HepG2 (cell line): ENCODE results near the gene MVP. TPM values are rescaled to one million over a fixed set of nuclear protein-coding genes. Genes with fewer than 3 reads are reported as not detected.
A peak's percentile ranks its signal among the peaks of the same experiment; 100 is the strongest.

Source experiments
- ATAC-seq: fragments of 200-7000 bp; cut with Tn5 transposase; 3 replicates; pipeline ENCODE4 v1.9.1; 2020; ENCODE audit warnings: mild to moderate bottlenecking, moderate library complexity
- BruUV-seq: library from RNA; stranded (reverse); fragments of 400-500 nt; replicated peaks from 2 replicates; lab custom pipeline; 2021; lab: Mats Ljungman, UMichigan
- CTCF ChIA-PET: fragments of 300-600 bp; formaldehyde crosslinking; extraction: SDS; loops from one replicate; lab custom pipeline; 2021; ENCODE audit warnings: low total read pairs, inconsistent platforms, low intra/inter-chr PET ratio; lab: Yijun Ruan, JAX
- POLR2A ChIA-PET: fragments of 350-600 bp; sonication (Branson Sonifier 250); formaldehyde crosslinking; loops from one replicate; lab custom pipeline; 2020; ENCODE audit warnings: antibody characterized with exemption, inconsistent platforms; lab: Yijun Ruan, JAX
- DNase-seq: peaks from one replicate; pipeline ENCODE4 v3.0.0-alpha.2; 2015; ENCODE audit warnings: low spot score
- FAIRE-seq: peaks from 3 replicates; lab custom pipeline; 2011; peaks lifted over from hg19 to GRCh38; lab: Jason Lieb, UNC
- H2AFZ ChIP-seq: one replicate; pipeline ENCODE4 v1.6.1; 2011; ENCODE audit warnings: low read length, inconsistent platforms
- H3K27ac ChIP-seq: fragments of 300-600 bp; 3 replicates; pipeline ENCODE4 v1.8.0; 2011; ENCODE audit warnings: mixed run types, mild to moderate bottlenecking, mixed read lengths, low read length, inconsistent platforms; ENCODE audit not compliant: insufficient read depth; ENCODE audit errors: extremely low read length
- H3K27me3 ChIP-seq, 2 experiments: fragments of 200-600 bp in 1 of 2; 2 replicates in 1 of 2; 3 replicates in 1 of 2; pipeline versions ENCODE4 v1.6.0 to v1.8.0; 2011; ENCODE audit warnings: low read length in 2 of 2, mild to moderate bottlenecking in 2 of 2, moderate library complexity in 2 of 2, inconsistent platforms in 1 of 2; ENCODE audit not compliant: insufficient read depth in 2 of 2, control insufficient read depth in 1 of 2
- H3K36me3 ChIP-seq, 2 experiments: fragments of 200-600 bp in 1 of 2; replicated peaks in 1 of 2; 2 replicates in 1 of 2; 3 replicates in 1 of 2; pipeline versions ENCODE4 v1.5.1 to v1.8.0; 2011; ENCODE audit warnings: low read length in 2 of 2, inconsistent platforms in 1 of 2; ENCODE audit not compliant: insufficient read depth in 2 of 2, control insufficient read depth in 1 of 2
- H3K4me1 ChIP-seq: 2 replicates; pipeline ENCODE4 v1.5.1; 2012; ENCODE audit warnings: low read length, inconsistent platforms; ENCODE audit not compliant: insufficient read depth
- H3K4me2 ChIP-seq: 2 replicates; pipeline ENCODE4 v1.6.0; 2011; ENCODE audit warnings: low read depth, low read length, inconsistent platforms
- H3K4me3 ChIP-seq, 3 experiments: fragments of 200-600 bp in 1 of 3; sonication (generic), shearing (Covaris generic) in 1 of 3; replicated peaks in 1 of 3; 2 replicates each; pipeline ENCODE4 v1.5.1; 2011 to 2016; ENCODE audit warnings: low read length in 3 of 3, inconsistent platforms in 2 of 3, low read depth in 2 of 3, mild to moderate bottlenecking in 2 of 3, control low read depth in 1 of 3, mixed read lengths in 1 of 3; ENCODE audit not compliant: insufficient read depth in 1 of 3
- H3K79me2 ChIP-seq: one replicate; pipeline ENCODE4 v1.6.1; 2011; ENCODE audit warnings: low read length, inconsistent platforms; ENCODE audit not compliant: insufficient read depth
- H3K9ac ChIP-seq: 2 replicates; pipeline ENCODE4 v1.6.0; 2011; ENCODE audit warnings: mild to moderate bottlenecking, low read depth, low read length, inconsistent platforms; ENCODE audit not compliant: insufficient read depth
- H3K9me3 ChIP-seq: 2 replicates; pipeline ENCODE4 v1.5.1; 2012; ENCODE audit warnings: mild to moderate bottlenecking, low read length
- H4K20me1 ChIP-seq: 2 replicates; pipeline ENCODE4 v1.6.0; 2011; ENCODE audit warnings: inconsistent platforms, mild to moderate bottlenecking, low read length, moderate library complexity; ENCODE audit not compliant: insufficient read depth
- ARID4A ChIP-seq: sonication (generic); formaldehyde crosslinking; IDR thresholded peaks from 2 replicates; pipeline ENCODE4 v1.5.0; 2020; ENCODE audit warnings: mild to moderate bottlenecking, missing genetic modification reagents, borderline replicate concordance
- GFI1 ChIP-seq: sonication (generic); formaldehyde crosslinking; IDR thresholded peaks from 2 replicates; pipeline ENCODE4 v1.5.0; 2020; ENCODE audit warnings: missing genetic modification reagents, mild to moderate bottlenecking, borderline replicate concordance
- GTF3A ChIP-seq: sonication (generic); formaldehyde crosslinking; conservative IDR thresholded peaks from 2 replicates; pipeline ENCODE4 v1.4.0; 2020; ENCODE audit warnings: mild to moderate bottlenecking, missing genetic modification reagents
- HIVEP1 ChIP-seq: sonication (generic); formaldehyde crosslinking; IDR thresholded peaks from 2 replicates; pipeline ENCODE4 v1.4.0; 2020; ENCODE audit warnings: mild to moderate bottlenecking, missing genetic modification reagents
- MEIS2 ChIP-seq: sonication (generic); formaldehyde crosslinking; IDR thresholded peaks from 2 replicates; pipeline ENCODE4 v1.9.0; 2021; ENCODE audit warnings: mild to moderate bottlenecking, missing genetic modification reagents
- MTERF4 ChIP-seq: sonication (generic); formaldehyde crosslinking; IDR thresholded peaks from 2 replicates; pipeline ENCODE4 v1.8.0; 2023; ENCODE audit warnings: mild to moderate bottlenecking, missing genetic modification reagents
- RFXANK ChIP-seq: IDR thresholded peaks from 2 replicates; pipeline ENCODE4 v1.6.1; 2016
- ZKSCAN1 ChIP-seq: fragments of 150-350 bp; IDR thresholded peaks from 2 replicates; pipeline ENCODE4 v1.6.1; 2014; ENCODE audit warnings: low read length
- ZNF225 ChIP-seq: sonication (generic); formaldehyde crosslinking; IDR thresholded peaks from 2 replicates; pipeline ENCODE4 v1.4.0; 2020; ENCODE audit warnings: mild to moderate bottlenecking, missing genetic modification reagents
- ZNF354B ChIP-seq: sonication (generic); formaldehyde crosslinking; IDR thresholded peaks from 2 replicates; pipeline ENCODE4 v1.8.0; 2022; ENCODE audit warnings: mild to moderate bottlenecking, missing genetic modification reagents
- ZNF468 ChIP-seq: sonication (generic); formaldehyde crosslinking; IDR thresholded peaks from 2 replicates; pipeline ENCODE4 v1.8.0; 2022; ENCODE audit warnings: mild to moderate bottlenecking, moderate library complexity, missing genetic modification reagents
- ZNF746 ChIP-seq: sonication (generic); formaldehyde crosslinking; IDR thresholded peaks from 2 replicates; pipeline ENCODE4 v1.8.0; 2022; ENCODE audit warnings: mild to moderate bottlenecking, missing genetic modification reagents
- WGBS: methylation state at CpG from one replicate; pipeline ENCODE4 v1.1.6; 2017; ENCODE audit warnings: low lambda C conversion rate; 5-methylcytosine and 5-hydroxymethylcytosine counted together
- in situ Hi-C: cut with HindIII; loops from 2 replicates; pipeline ENCODE4 v1.10.0; 2017; ENCODE audit warnings: low pct_unique_long_range_greater_than_20kb; ENCODE audit not compliant: extremely low pct_ligation_motif_present
- intact Hi-C: fragments of 100-400 bp; cut with micrococcal nuclease; formaldehyde crosslinking; loops from one replicate; pipeline ENCODE4 v1.10.0; 2022; ENCODE audit not compliant: unreplicated experiment
- polyA plus RNA-seq, 8 experiments: library from polyadenylated mRNA; depleted of rRNA in 3 of 8; stranded (reverse) in 7 of 8; unstranded in 1 of 8; fragments of >200 nt; fragmentation: Illumina TruSeq in 4 of 8; extraction: Trizol in 4 of 8; gene quantifications; 2 replicates each; pipeline versions ENCODE4 v1.2.1 to v1.2.3, GENCODE V29; 2011 to 2016; ENCODE audit warnings: low read depth in 4 of 8, missing spikeins in 1 of 8, mixed read lengths in 1 of 8; ENCODE audit not compliant: insufficient read depth in 1 of 8
- total RNA-seq, 5 experiments: library from RNA; depleted of rRNA; stranded (reverse); fragments of >200 nt; fragmentation: Illumina TruSeq; extraction: Trizol; gene quantifications; 2 replicates each; pipeline ENCODE4 v1.2.3, GENCODE V29; 2016; ENCODE audit warnings: low read depth in 1 of 5

Gene MVP
- total and polyA plus RNA-seq, 2 of the 13 experiments (the other 11 are each of a cell fraction or from before 2014, with no cell fraction given), result 22.9 to 43.5 TPM

GRCh38 chr16:29862383-29862883 is 42.2 kb downstream of the MVP start (continued):
- no peak for TF ChIP-seq ARID4A
- no peak for TF ChIP-seq ZKSCAN1
- TF ChIP-seq MTERF4 (CRISPR knock-in tag), result 0 out of 2 replicates have a peak, but pooled peaks have one; percentile 7
- TF ChIP-seq ZNF354B (CRISPR knock-in tag), result peak; percentile 86; the same call in 1 of the 2 replicates

- peak within 1 kb of the TSS; percentile 95 for H2AFZ ChIP-seq
- H4K20me1 ChIP-seq, result no peaks in the 10 kb centered on the region; the same call in 1 of the 2 replicates
- ChIA-PET CTCF (interaction anchor here (0.7 to 0.9 kb wide), 2 partner anchors 142 to 161 kb away, joined by 3 read pairs; no protein-coding TSS in a partner anchor), POLR2A (interaction anchor here (0.8 to 4.1 kb wide), 17 partner anchors 8 to 202 kb away, joined by 3 to 29 read pairs (median 7); partner anchors contain the start of genes ALDOA, ASPHD1, KCTD13 and MVP)
- peaks cover 6 to 13% of the 10 kb centered on the region in 2 experiments; a peak in 4 of 5 replicates for H3K36me3 ChIP-seq
- TSS peak; percentile 77 for BruUV-seq
- intact Hi-C loops, result loop anchor here (1.0 to 5.0 kb wide), 4 partner anchors 30 to 99 kb away; partner anchors contain the start of genes ASPHD1 and TMEM219
- ATAC-seq (peak; percentile 94), DNase-seq (peak; percentile 97), FAIRE-seq (peak; percentile 95)
- 0% methylated on average over 30 of the region's 57 CpGs for WGBS
- peak within 1 kb of the TSS; percentile 93 for H3K9ac ChIP-seq
- H3K27ac ChIP-seq, result peak within 1 kb of the TSS; percentile 97
- in situ Hi-C loops, result loop anchor here (10.0 kb wide), 1 partner anchor 142 kb away; no protein-coding TSS in a partner anchor
- peaks cover 13% of the 10 kb centered on the region for H3K79me2 ChIP-seq
- no peaks in the 10 kb centered on the region; a peak in 1 of 5 replicates for H3K27me3 ChIP-seq
- peak within 1 kb of the TSS; percentile 91 for H3K4me2 ChIP-seq
- H3K9me3 ChIP-seq, result no peaks in the 10 kb centered on the region
- peaks cover 37% of the 10 kb centered on the region for H3K4me1 ChIP-seq
- peak within 1 kb of the TSS; percentile 85 to 95 (median 88) for H3K4me3 ChIP-seq
- TF ChIP-seq ZNF746 (CRISPR knock-in tag), result 0 out of 2 replicates have a peak, but pooled peaks have one; percentile 69
- peak; percentile 72; the same call in 1 of the 2 replicates for TF ChIP-seq MEIS2
- TF ChIP-seq GTF3A, result no peak
- TF ChIP-seq ZNF225, result no peak; the same call in 1 of the 2 replicates
- 0 out of 2 replicates have a peak, but pooled peaks have one; percentile 57 for TF ChIP-seq ZNF468
- TF ChIP-seq HIVEP1 (CRISPR knock-in tag), result peak; percentile 84
- TF ChIP-seq GFI1 (CRISPR knock-in tag), result 0 out of 2 replicates have a peak, but pooled peaks have one; percentile 61
- TF ChIP-seq RFXANK, result peak; percentile 88
Measured at GRCh38 chr16:29862884-29863668, 42.8 kb downstream of the MVP start, which contains the start of gene CDIPT. TSS of gene CDIPT (minus strand) at chr16:29863226. CDS start at chr16:29862857, 369 bp downstream.
